ENCODE data around the gene TEKT1. TPM values are rescaled to one million over a fixed set of nuclear protein-coding genes. Genes with fewer than 3 reads are reported as not detected.

The TEKT1 gene
- total RNA-seq, 1 donor from 2014 or later: not detected

- peaks cover 17% of the 10 kb centered on the region for H3K4me1 Mint-ChIP-seq (ENCODE audit: low read depth)
- H3K27me3 Mint-ChIP-seq: peaks cover 12% of the 10 kb centered on the region
- no peak for TF ChIP-seq CTCF (IDR thresholded peaks at IDR 0.05; ENCODE audit: unreplicated experiment)
- H3K36me3 Mint-ChIP-seq (ENCODE audit: insufficient read depth): no peaks in the 10 kb centered on the region
- H3K27ac Mint-ChIP-seq: peak overlapping the region; percentile 60
- DNase-seq (ENCODE audit: low spot score, unreplicated experiment): no peak
- peak overlapping the region; percentile 4 for H3K4me3 Mint-ChIP-seq (ENCODE audit: low read depth)
- H3K9me3 Mint-ChIP-seq (ENCODE audit: low read depth): no peaks in the 10 kb centered on the region
Observed at GRCh38 chr17:6796017-6796886, 35.3 kb downstream of the TEKT1 start.

- Mint-ChIP-seq H3K27me3 (peaks cover 11% of the 10 kb centered on the region), H3K9me3 (ENCODE audit: low read depth) (no peaks in the 10 kb centered on the region), H3K4me1 (ENCODE audit: low read depth) (peaks cover 17% of the 10 kb centered on the region), H3K4me3 (ENCODE audit: low read depth) (no peak overlapping the region), H3K27ac (no peak overlapping the region), H3K36me3 (ENCODE audit: insufficient read depth) (no peaks in the 10 kb centered on the region)
- TF ChIP-seq CTCF (IDR thresholded peaks at IDR 0.05; ENCODE audit: unreplicated experiment): no peak
- no peak for DNase-seq (ENCODE audit: low spot score, unreplicated experiment)
Observed at GRCh38 chr17:6793748-6794493, 37.6 kb downstream of the TEKT1 start.

GRCh38 chr17:6789146-6789545 is 42.4 kb downstream of the TEKT1 start:
- H3K4me3 Mint-ChIP-seq (ENCODE audit: low read depth): no peak overlapping the region
- no peak for DNase-seq (ENCODE audit: low spot score, unreplicated experiment)
- peaks cover 5% of the 10 kb centered on the region for H3K27me3 Mint-ChIP-seq
- no peak for TF ChIP-seq CTCF (IDR thresholded peaks at IDR 0.05; ENCODE audit: unreplicated experiment)
- peaks cover 5% of the 10 kb centered on the region for H3K9me3 Mint-ChIP-seq (ENCODE audit: low read depth)
- peaks cover 13% of the 10 kb centered on the region for H3K4me1 Mint-ChIP-seq (ENCODE audit: low read depth)
- no peak overlapping the region for H3K27ac Mint-ChIP-seq
- no peaks in the 10 kb centered on the region for H3K36me3 Mint-ChIP-seq (ENCODE audit: insufficient read depth)

GRCh38 chr17:6787081-6787693 is 44.3 kb downstream of the TEKT1 start:
- peaks cover under 1% of the 10 kb centered on the region for H3K27me3 Mint-ChIP-seq
- no peak overlapping the region for H3K27ac Mint-ChIP-seq
- peaks cover 5% of the 10 kb centered on the region for H3K9me3 Mint-ChIP-seq (ENCODE audit: low read depth)
- H3K4me3 Mint-ChIP-seq (ENCODE audit: low read depth): no peak overlapping the region
- TF ChIP-seq CTCF (IDR thresholded peaks at IDR 0.05; ENCODE audit: unreplicated experiment): no peak
- no peaks in the 10 kb centered on the region for H3K36me3 Mint-ChIP-seq (ENCODE audit: insufficient read depth)
- peaks cover 13% of the 10 kb centered on the region for H3K4me1 Mint-ChIP-seq (ENCODE audit: low read depth)
- no peak for DNase-seq (ENCODE audit: low spot score, unreplicated experiment)

- no peak for TF ChIP-seq CTCF (IDR thresholded peaks at IDR 0.05; ENCODE audit: unreplicated experiment)
- H3K27me3 Mint-ChIP-seq: no peaks in the 10 kb centered on the region
- no peaks in the 10 kb centered on the region for H3K36me3 Mint-ChIP-seq (ENCODE audit: insufficient read depth)
- DNase-seq (ENCODE audit: low spot score, unreplicated experiment): no peak
- no peak overlapping the region for H3K4me3 Mint-ChIP-seq (ENCODE audit: low read depth)
- H3K9me3 Mint-ChIP-seq (ENCODE audit: low read depth): peaks cover 5% of the 10 kb centered on the region
- peaks cover 13% of the 10 kb centered on the region for H3K4me1 Mint-ChIP-seq (ENCODE audit: low read depth)
- H3K27ac Mint-ChIP-seq: no peak overlapping the region
Observed at GRCh38 chr17:6786618-6787017, 44.9 kb downstream of the TEKT1 start.
